ENCODE data around the gene TM9SF1.

GRCh38 chr14:24190416-24190815 lies 4.8 kb downstream of the TM9SF1 start:
- TF ChIP-seq MAX (IDR thresholded peaks at IDR 0.05) (no peak), KDM5B (CRISPR knock-in tag; IDR thresholded peaks at IDR 0.05; ENCODE audit: borderline replicate concordance) (no peak), TBP (CRISPR knock-in tag; IDR thresholded peaks at IDR 0.05) (no peak), RELA (CRISPR knock-in tag; IDR thresholded peaks at IDR 0.05) (no peak), SRY (CRISPR knock-in tag; IDR thresholded peaks at IDR 0.05) (no peak), ZNF331 (CRISPR knock-in tag; IDR thresholded peaks at IDR 0.05) (no peak), ZNF318 (CRISPR knock-in tag; IDR thresholded peaks at IDR 0.05) (no peak), HDAC6 (IDR thresholded peaks at IDR 0.05; ENCODE audit: low read depth, low read length) (no peak), ZNF451 (CRISPR knock-in tag; IDR thresholded peaks at IDR 0.05) (no peak)
- TF ChIP-seq, protein P1, sequence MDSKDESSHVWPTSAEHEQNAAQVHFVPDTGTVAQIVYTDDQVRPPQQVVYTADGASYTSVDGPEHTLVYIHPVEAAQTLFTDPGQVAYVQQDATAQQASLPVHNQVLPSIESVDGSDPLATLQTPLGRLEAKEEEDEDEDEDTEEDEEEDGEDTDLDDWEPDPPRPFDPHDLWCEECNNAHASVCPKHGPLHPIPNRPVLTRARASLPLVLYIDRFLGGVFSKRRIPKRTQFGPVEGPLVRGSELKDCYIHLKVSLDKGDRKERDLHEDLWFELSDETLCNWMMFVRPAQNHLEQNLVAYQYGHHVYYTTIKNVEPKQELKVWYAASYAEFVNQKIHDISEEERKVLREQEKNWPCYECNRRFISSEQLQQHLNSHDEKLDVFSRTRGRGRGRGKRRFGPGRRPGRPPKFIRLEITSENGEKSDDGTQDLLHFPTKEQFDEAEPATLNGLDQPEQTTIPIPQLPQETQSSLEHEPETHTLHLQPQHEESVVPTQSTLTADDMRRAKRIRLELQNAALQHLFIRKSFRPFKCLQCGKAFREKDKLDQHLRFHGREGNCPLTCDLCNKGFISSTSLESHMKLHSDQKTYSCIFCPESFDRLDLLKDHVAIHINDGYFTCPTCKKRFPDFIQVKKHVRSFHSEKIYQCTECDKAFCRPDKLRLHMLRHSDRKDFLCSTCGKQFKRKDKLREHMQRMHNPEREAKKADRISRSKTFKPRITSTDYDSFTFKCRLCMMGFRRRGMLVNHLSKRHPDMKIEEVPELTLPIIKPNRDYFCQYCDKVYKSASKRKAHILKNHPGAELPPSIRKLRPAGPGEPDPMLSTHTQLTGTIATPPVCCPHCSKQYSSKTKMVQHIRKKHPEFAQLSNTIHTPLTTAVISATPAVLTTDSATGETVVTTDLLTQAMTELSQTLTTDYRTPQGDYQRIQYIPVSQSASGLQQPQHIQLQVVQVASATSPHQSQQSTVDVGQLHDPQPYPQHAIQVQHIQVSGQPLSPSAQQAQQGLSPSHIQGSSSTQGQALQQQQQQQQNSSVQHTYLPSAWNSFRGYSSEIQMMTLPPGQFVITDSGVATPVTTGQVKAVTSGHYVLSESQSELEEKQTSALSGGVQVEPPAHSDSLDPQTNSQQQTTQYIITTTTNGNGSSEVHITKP (CRISPR knock-in tag; IDR thresholded peaks at IDR 0.05; ENCODE audit: low read depth), result no peak
